A549 (cell line): ENCODE measurements around the gene HS3ST4. TPM values are rescaled to one million over a fixed set of nuclear protein-coding genes. Genes with fewer than 3 reads are reported as not detected.

Experiments
- ATAC-seq, 2 experiments: fragments of 200-7000 bp in 1 of 2; fragments of >200 bp in 1 of 2; cut with Nextera tagmentation in 1 of 2; cut with Tn5 transposase in 1 of 2; 3 replicates each; pipeline versions ENCODE4 v1.8.0 to v1.9.1; 2018 to 2020; ENCODE audit warnings: mild to moderate bottlenecking in 1 of 2, moderate library complexity in 1 of 2
- CTCF ChIA-PET: fragments of 300-600 bp; sonication (Branson Sonifier 250); formaldehyde crosslinking; extraction: SDS; loops from one replicate; lab custom pipeline; 2021; ENCODE audit warnings: antibody characterized with exemption, inconsistent platforms; lab: Yijun Ruan, JAX
- POLR2A ChIA-PET: fragments of 350-600 bp; formaldehyde crosslinking; extraction: SDS; loops from one replicate; lab custom pipeline; 2021; ENCODE audit warnings: antibody characterized with exemption, inconsistent platforms; lab: Yijun Ruan, JAX
- DNase-seq, 2 experiments: peaks; one replicate each; pipeline versions ENCODE4 v3.0.0 to v3.0.0-alpha.2; 2011 to 2016; ENCODE audit warnings: low read depth in 1 of 2, low spot score in 1 of 2
- FAIRE-seq: peaks from 2 replicates; lab custom pipeline; 2011; peaks lifted over from hg19 to GRCh38; lab: Jason Lieb, UNC
- H3K27ac ChIP-seq, 2 experiments: fragments of >200 bp; sonication (Bioruptor Twin); formaldehyde crosslinking; 3 replicates each; pipeline ENCODE4 v1.5.1; 2016 to 2017
- H3K4me1 ChIP-seq: fragments of >200 bp; sonication (Bioruptor Twin); formaldehyde crosslinking; 3 replicates; pipeline ENCODE4 v1.6.1; 2016
- H3K4me2 ChIP-seq: fragments of >200 bp; sonication (Bioruptor Twin); formaldehyde crosslinking; 3 replicates; pipeline ENCODE4 v1.6.1; 2016
- H3K4me3 ChIP-seq: fragments of >200 bp; sonication (Bioruptor Twin); formaldehyde crosslinking; 3 replicates; pipeline ENCODE4 v1.5.1; 2016
- H3K9me3 ChIP-seq: fragments of >200 bp; sonication (Bioruptor Twin); formaldehyde crosslinking; 3 replicates; pipeline ENCODE4 v1.6.1; 2016
- ATOH8 ChIP-seq: fragments of 250-450 bp; sonication (Bioruptor Pico); IDR thresholded peaks from 2 replicates; pipeline ENCODE4 v1.5.0; 2020; ENCODE audit warnings: low read depth, mild to moderate bottlenecking, moderate library complexity
- BCL3 ChIP-seq: fragments of >200 bp; sonication (Bioruptor Twin); formaldehyde crosslinking; IDR thresholded peaks from 3 replicates; pipeline ENCODE4 v1.6.1; 2016
- CBX2 ChIP-seq: fragments of 200-600 bp; sonication (generic); IDR thresholded peaks from 2 replicates; pipeline ENCODE4 v1.6.1; 2016; ENCODE audit warnings: low read depth, mild to moderate bottlenecking, borderline replicate concordance
- CEBPB ChIP-seq, 2 experiments: fragments of >200 bp in 1 of 2; sonication (Bioruptor Twin) in 1 of 2; formaldehyde crosslinking in 1 of 2; IDR thresholded peaks; 2 replicates each; pipeline ENCODE4 v1.6.1; 2012 to 2016
- CHD2 ChIP-seq: fragments of 150-350 bp; IDR thresholded peaks from 2 replicates; pipeline ENCODE4 v1.6.1; 2014; ENCODE audit warnings: low read length; ENCODE audit not compliant: partially characterized antibody
- CHD4 ChIP-seq: fragments of 200-600 bp; sonication (generic); IDR thresholded peaks from 2 replicates; pipeline ENCODE4 v1.6.1; 2016; ENCODE audit warnings: antibody characterized with exemption, mild to moderate bottlenecking, borderline replicate concordance
- EHF ChIP-seq: fragments of 250-450 bp; sonication (Bioruptor Pico); IDR thresholded peaks from 2 replicates; pipeline ENCODE4 v1.5.0; 2020; ENCODE audit warnings: mild to moderate bottlenecking
- EHMT2 ChIP-seq: fragments of 200-600 bp; sonication (generic); IDR thresholded peaks from 2 replicates; pipeline ENCODE4 v1.6.1; 2016; ENCODE audit warnings: antibody characterized with exemption, low read depth, mild to moderate bottlenecking, moderate library complexity
- ELK1 ChIP-seq: fragments of 150-350 bp; IDR thresholded peaks from 2 replicates; pipeline ENCODE4 v1.6.1; 2014; ENCODE audit warnings: low read depth, mild to moderate bottlenecking, low read length
- ESRRA ChIP-seq: fragments of 150-350 bp; IDR thresholded peaks from 2 replicates; pipeline ENCODE4 v1.6.1; 2014; ENCODE audit warnings: mild to moderate bottlenecking, low read length, borderline replicate concordance
- FOSB ChIP-seq: fragments of 250-450 bp; sonication (Bioruptor Pico); IDR thresholded peaks from 2 replicates; pipeline ENCODE4 v1.5.0; 2020; ENCODE audit warnings: mild to moderate bottlenecking, moderate library complexity
- HDAC2 ChIP-seq: fragments of 200-600 bp; sonication (generic); IDR thresholded peaks from 2 replicates; pipeline ENCODE4 v1.6.1; 2016
- HEYL ChIP-seq: fragments of 250-450 bp; sonication (Bioruptor Pico); IDR thresholded peaks from 2 replicates; pipeline ENCODE4 v1.8.0; 2021; ENCODE audit warnings: mild to moderate bottlenecking, moderate library complexity
- HOXB5 ChIP-seq: fragments of 250-450 bp; sonication (Bioruptor Pico); IDR thresholded peaks from 2 replicates; pipeline ENCODE4 v1.5.0; 2020; ENCODE audit warnings: mild to moderate bottlenecking, moderate library complexity
- JUN ChIP-seq, 2 experiments: fragments of >200 bp; sonication (Bioruptor Twin); formaldehyde crosslinking; IDR thresholded peaks; 2 replicates in 1 of 2; 3 replicates in 1 of 2; pipeline ENCODE4 v1.6.1; 2016 to 2017
- KDM5A ChIP-seq: fragments of 200-600 bp; sonication (generic); IDR thresholded peaks from 2 replicates; pipeline ENCODE4 v1.6.1; 2016; ENCODE audit warnings: antibody characterized with exemption, mild to moderate bottlenecking
- MAX ChIP-seq: IDR thresholded peaks from 2 replicates; pipeline ENCODE4 v1.6.1; 2012
- MAZ ChIP-seq: fragments of 150-350 bp; IDR thresholded peaks from 2 replicates; pipeline ENCODE4 v1.6.1; 2014; ENCODE audit warnings: antibody characterized with exemption, low read depth, low read length, borderline replicate concordance
- MYC ChIP-seq: IDR thresholded peaks from 2 replicates; pipeline ENCODE4 v1.6.1; 2012; ENCODE audit warnings: mild to moderate bottlenecking, inconsistent platforms, low read length, improper control_type of control experiment, borderline replicate concordance
- NFE2L2 ChIP-seq: fragments of 150-350 bp; conservative IDR thresholded peaks from 2 replicates; pipeline ENCODE4 v1.6.1; 2014; ENCODE audit warnings: low read length
- PBX3 ChIP-seq: IDR thresholded peaks from 2 replicates; pipeline ENCODE4 v1.6.1; 2012
- POLR2A ChIP-seq: IDR thresholded peaks from 2 replicates; pipeline ENCODE4 v1.6.1; 2012; ENCODE audit warnings: mild to moderate bottlenecking, low read length
- RARB ChIP-seq: fragments of 250-450 bp; sonication (Bioruptor Pico); IDR thresholded peaks from 2 replicates; pipeline ENCODE4 v1.8.0; 2021; ENCODE audit warnings: mild to moderate bottlenecking, moderate library complexity
- REST ChIP-seq: fragments of 200-600 bp; sonication (generic); IDR thresholded peaks from 2 replicates; pipeline ENCODE4 v1.6.1; 2016; ENCODE audit warnings: antibody characterized with exemption, mild to moderate bottlenecking, moderate library complexity
- RNF2 ChIP-seq: fragments of 200-600 bp; sonication (generic); IDR thresholded peaks from 2 replicates; pipeline ENCODE4 v1.6.1; 2016; ENCODE audit warnings: low read depth, mild to moderate bottlenecking, antibody characterized with exemption, moderate library complexity, borderline replicate concordance
- SREBF2 ChIP-seq: fragments of 450-650 bp; IDR thresholded peaks from 2 replicates; pipeline ENCODE4 v1.6.1; 2014; ENCODE audit warnings: mild to moderate bottlenecking, moderate library complexity
- TP53 ChIP-seq: fragments of 250-450 bp; sonication (Bioruptor Pico); IDR thresholded peaks from 2 replicates; pipeline ENCODE4 v1.5.0; 2021; ENCODE audit warnings: mild to moderate bottlenecking, moderate library complexity
- ZFP36 ChIP-seq: fragments of 450-650 bp; IDR thresholded peaks from 2 replicates; pipeline ENCODE4 v1.6.1; 2014; ENCODE audit warnings: borderline replicate concordance; ENCODE audit not compliant: partially characterized antibody
- ZNF302 ChIP-seq: fragments of 250-450 bp; sonication (Bioruptor Pico); IDR thresholded peaks from 2 replicates; pipeline ENCODE4 v1.9.0; 2021; ENCODE audit warnings: inconsistent platforms, mild to moderate bottlenecking, moderate library complexity
- ZSCAN20 ChIP-seq: fragments of 250-450 bp; sonication (Bioruptor Pico); IDR thresholded peaks from 2 replicates; pipeline ENCODE4 v1.8.0; 2022; ENCODE audit warnings: mild to moderate bottlenecking, moderate library complexity
- WGBS: methylation state at CpG from one replicate; pipeline ENCODE4 v1.1.6; 2017; ENCODE audit errors: missing lambda C conversion rate; 5-methylcytosine and 5-hydroxymethylcytosine counted together
- polyA plus RNA-seq, 4 experiments: library from polyadenylated mRNA; depleted of rRNA in 3 of 4; stranded (reverse); fragments of >200 nt; fragmentation: RNase III in 1 of 4; extraction: RNeasy Plus Mini Kit Qiagen cat#74134 plus additional on column Dnase treatment in 1 of 4; gene quantifications; 2 replicates in 3 of 4; 3 replicates in 1 of 4; pipeline ENCODE4 v1.2.3, GENCODE V29; 2011 to 2017

Gene HS3ST4
- polyA plus RNA-seq, 2 of the 4 experiments (the other 2 are of a cell fraction): not detected

GRCh38 chr16:25922438-25922837 is 230.7 kb downstream of the HS3ST4 start:
- ChIA-PET POLR2A (no interaction called here), CTCF (interaction anchor here (1.0 kb wide), 1 partner anchor 10 kb away, joined by 3 read pairs; no protein-coding TSS in a partner anchor)
- Histone ChIP-seq H3K4me1 (no peaks in the 10 kb centered on the region), H3K4me3 (no peak overlapping the region), H3K27ac (no peak overlapping the region), H3K9me3 (no peaks in the 10 kb centered on the region), H3K4me2 (no peak overlapping the region)
- FAIRE-seq (no peak), DNase-seq (no peak), ATAC-seq (no peak)
- WGBS: 0% methylated on average over 2 of the region's 2 CpGs
- TF ChIP-seq NFE2L2 (no peak), CHD4 (no peak), HEYL (CRISPR knock-in tag) (no peak), HOXB5 (CRISPR knock-in tag) (no peak), HDAC2 (no peak), CHD2 (no peak), RNF2 (no peak), REST (no peak), CBX2 (no peak), TP53 (CRISPR knock-in tag) (no peak), MAX (no peak), PBX3 (no peak), ATOH8 (CRISPR knock-in tag) (no peak), FOSB (no peak), CEBPB (IDR thresholded peaks at IDR 0.05) (no peak), ZNF302 (CRISPR knock-in tag) (no peak), ESRRA (no peak), ELK1 (no peak), ZFP36 (no peak)

GRCh38 chr16:25925421-25925820 is 233.7 kb downstream of the HS3ST4 start:
- no peak for ATAC-seq
- Histone ChIP-seq H3K27ac (no peak overlapping the region), H3K4me1 (no peaks in the 10 kb centered on the region), H3K4me2 (no peak overlapping the region), H3K9me3 (no peaks in the 10 kb centered on the region; the same call in 2 of the 3 replicates), H3K4me3 (no peak overlapping the region)
- FAIRE-seq: no peak
- 43% methylated on average over 8 of the region's 8 CpGs for WGBS
- CTCF ChIA-PET: interaction anchor here (0.5 kb wide), 1 partner anchor 156 kb away, joined by 3 read pairs; no protein-coding TSS in a partner anchor
- DNase-seq: no peak
- POLR2A ChIA-PET: no interaction called here
- TF ChIP-seq RARB (CRISPR knock-in tag) (no peak), MAZ (no peak), CEBPB (IDR thresholded peaks at IDR 0.05) (no peak), PBX3 (no peak), ESRRA (no peak), BCL3 (no peak), MYC (no peak), POLR2A (no peak), SREBF2 (no peak), CHD4 (no peak), MAX (no peak), EHF (CRISPR knock-in tag) (no peak), JUN (IDR thresholded peaks at IDR 0.05) (no peak), KDM5A (no peak), EHMT2 (no peak), ZSCAN20 (no peak)
